C4-2B (cell line): Measurements from ENCODE around the gene COL8A2.

Experiments
- ZFX ChIP-seq: fragments of 450-650 bp; IDR thresholded peaks from 2 replicates; pipeline ENCODE4 v1.6.1; 2017
- TF ChIP-seq, protein P1 (sequence below): fragments of 450-650 bp; conservative IDR thresholded peaks from 2 replicates; pipeline ENCODE4 v1.5.1; 2017; ENCODE audit warnings: mild to moderate bottlenecking

GRCh38 chr1:36136535-36136934 lies 11.5 kb upstream of the COL8A2 start:
- TF ChIP-seq, protein P1, sequence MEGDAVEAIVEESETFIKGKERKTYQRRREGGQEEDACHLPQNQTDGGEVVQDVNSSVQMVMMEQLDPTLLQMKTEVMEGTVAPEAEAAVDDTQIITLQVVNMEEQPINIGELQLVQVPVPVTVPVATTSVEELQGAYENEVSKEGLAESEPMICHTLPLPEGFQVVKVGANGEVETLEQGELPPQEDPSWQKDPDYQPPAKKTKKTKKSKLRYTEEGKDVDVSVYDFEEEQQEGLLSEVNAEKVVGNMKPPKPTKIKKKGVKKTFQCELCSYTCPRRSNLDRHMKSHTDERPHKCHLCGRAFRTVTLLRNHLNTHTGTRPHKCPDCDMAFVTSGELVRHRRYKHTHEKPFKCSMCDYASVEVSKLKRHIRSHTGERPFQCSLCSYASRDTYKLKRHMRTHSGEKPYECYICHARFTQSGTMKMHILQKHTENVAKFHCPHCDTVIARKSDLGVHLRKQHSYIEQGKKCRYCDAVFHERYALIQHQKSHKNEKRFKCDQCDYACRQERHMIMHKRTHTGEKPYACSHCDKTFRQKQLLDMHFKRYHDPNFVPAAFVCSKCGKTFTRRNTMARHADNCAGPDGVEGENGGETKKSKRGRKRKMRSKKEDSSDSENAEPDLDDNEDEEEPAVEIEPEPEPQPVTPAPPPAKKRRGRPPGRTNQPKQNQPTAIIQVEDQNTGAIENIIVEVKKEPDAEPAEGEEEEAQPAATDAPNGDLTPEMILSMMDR, result no peak
- no peak for TF ChIP-seq ZFX
